NCI-H774 (cell line): ENCODE measurements around the gene NEU4.

Source experiments
- DNase-seq: peaks from one replicate; lab custom pipeline; 2025; lab: John Stamatoyannopoulos, UW

Gene NEU4

GRCh38 chr2:241853651-241854341 lies 44.8 kb downstream of the NEU4 start:
- DNase-seq: no peak

GRCh38 chr2:241854342-241855244 lies 45.6 kb downstream of the NEU4 start:
- no peak for DNase-seq

GRCh38 chr2:241855245-241855887 lies 46.4 kb downstream of the NEU4 start:
- DNase-seq: no peak

GRCh38 chr2:241855888-241856422 lies 47.0 kb downstream of the NEU4 start:
- DNase-seq: no peak

GRCh38 chr2:241857041-241857541 lies 48.1 kb downstream of the NEU4 start:
- DNase-seq: no peak

- DNase-seq: no peak
These were observed 48.7 kb downstream of the NEU4 start for GRCh38 chr2:241857572-241858121.

- no peak for DNase-seq
These were observed 49.4 kb downstream of the NEU4 start, which contains the start of gene PDCD1 for GRCh38 chr2:241858206-241859016. Gene PDCD1 (minus strand): TSS chr2:241858894. CDS start chr2:241858838, 56 bp downstream.

- DNase-seq: no peak
These were observed 50.0 kb downstream of the NEU4 start for GRCh38 chr2:241859017-241859435.

- DNase-seq: no peak
These were observed 50.6 kb downstream of the NEU4 start for GRCh38 chr2:241859436-241860183.

GRCh38 chr2:241860184-241861078 lies 51.4 kb downstream of the NEU4 start:
- DNase-seq: no peak

GRCh38 chr2:241861264-241861663 lies 52.3 kb downstream of the NEU4 start:
- DNase-seq: no peak

GRCh38 chr2:241862093-241862492 lies 53.1 kb downstream of the NEU4 start:
- no peak for DNase-seq

GRCh38 chr2:241862775-241863535 lies 54.0 kb downstream of the NEU4 start:
- no peak for DNase-seq

- no peak for DNase-seq
These were observed 54.6 kb downstream of the NEU4 start for GRCh38 chr2:241863536-241863954.

- DNase-seq: no peak
These were observed 55.3 kb downstream of the NEU4 start for GRCh38 chr2:241864168-241864849.

GRCh38 chr2:241864850-241865213 lies 55.8 kb downstream of the NEU4 start:
- no peak for DNase-seq

GRCh38 chr2:241865416-241865956 lies 56.5 kb downstream of the NEU4 start:
- no peak for DNase-seq
